ENCODE results near the gene RAB38. TPM values are rescaled to one million over a fixed set of nuclear protein-coding genes. Genes with fewer than 3 reads are reported as not detected.

RAB38 gene
- total RNA-seq, 1 donor = 1.1 TPM

Small RNA genes lying within 50 kb of the gene (small RNA-seq; reads per million reads assigned to genes)
- gene MIR3166 (not detected), gene RF00019 (not detected)

Other genes starting within 250 kb of the RAB38 start
- gene CTSC, start 162.3 kb upstream of the RAB38 start, total RNA-seq = 23.5 and 25.9 TPM in 2 replicates

Data from osteoblast (primary cell).